Muscle of leg (tissue), 9 donors: ENCODE data around the gene KRT6B. TPM values are rescaled to one million over a fixed set of nuclear protein-coding genes. Genes with fewer than 3 reads are reported as not detected.

Source experiments
- polyA plus RNA-seq, 8 donors: library from polyadenylated mRNA; unstranded; fragments of 120-200 nt; gene quantifications; one replicate each; pipeline versions ENCODE4 v1.2.1 to v1.2.3, GENCODE V29; 2013; ENCODE audit warnings: inconsistent platforms in 1 of 8, low replicate concordance in 1 of 8; ENCODE audit not compliant: insufficient read length in 8 of 8, insufficient read depth in 1 of 8
- total RNA-seq: library from RNA; stranded (reverse); fragments of 120-200 nt; gene quantifications from one replicate; pipeline ENCODE4 v1.2.4, GENCODE V29; 2013

KRT6B gene
- total and polyA plus RNA-seq, 9 donors = 0.44 TPM; not detected in 8

Other genes with a start within 250 kb of the KRT6B start
- 0.31 TPM for gene KRT7, start 218.9 kb downstream of the KRT6B start, total RNA-seq
- gene KRT7, start 218.9 kb downstream of the KRT6B start, polyA plus RNA-seq = 1 to 10 TPM in 6 of 8 donors, under 1 TPM in 2; 0.70 to 7.1 (median 2.5) TPM
- 0.04 TPM for gene KRT86, start 177.5 kb downstream of the KRT6B start, total RNA-seq
- gene KRT86, start 177.5 kb downstream of the KRT6B start, polyA plus RNA-seq = under 1 TPM in 7 of 8 donors, not detected in 1; 0.07 to 0.34 (median 0.25) TPM
- gene KRT81, start 160.6 kb downstream of the KRT6B start, total RNA-seq = 0.04 TPM
- gene KRT81, start 160.6 kb downstream of the KRT6B start, polyA plus RNA-seq = under 1 TPM in 6 of 8 donors, not detected in 2; 0.06 to 0.22 (median 0.17) TPM
- not detected for gene KRT83, start 130.7 kb downstream of the KRT6B start, total RNA-seq
- not detected for gene KRT83, start 130.7 kb downstream of the KRT6B start, polyA plus RNA-seq
- not detected for gene KRT85, start 84.7 kb downstream of the KRT6B start, total RNA-seq
- not detected for gene KRT85, start 84.7 kb downstream of the KRT6B start, polyA plus RNA-seq
- gene KRT84, start 66.5 kb downstream of the KRT6B start, total RNA-seq = not detected
- not detected for gene KRT84, start 66.5 kb downstream of the KRT6B start, polyA plus RNA-seq
- gene KRT82, start 45.8 kb downstream of the KRT6B start, total RNA-seq = not detected
- gene KRT82, start 45.8 kb downstream of the KRT6B start, polyA plus RNA-seq = not detected
- gene KRT75, start 17.8 kb downstream of the KRT6B start, total RNA-seq = not detected
- not detected for gene KRT75, start 17.8 kb downstream of the KRT6B start, polyA plus RNA-seq
- not detected for gene KRT6C, start 21.7 kb upstream of the KRT6B start, total RNA-seq
- under 1 TPM in 1 of 8 donors, not detected in 7; 0.32 TPM for gene KRT6C, start 21.7 kb upstream of the KRT6B start, polyA plus RNA-seq
- not detected for gene KRT6A, start 41.1 kb upstream of the KRT6B start, total RNA-seq
- 10 to 100 TPM in 1 of 8 donors, under 1 TPM in 3, not detected in 4; 0.05 to 26.4 (median 0.63) TPM for gene KRT6A, start 41.1 kb upstream of the KRT6B start, polyA plus RNA-seq
- 0.66 TPM for gene KRT5, start 68.2 kb upstream of the KRT6B start, total RNA-seq
- gene KRT5, start 68.2 kb upstream of the KRT6B start, polyA plus RNA-seq = 100 to 1,000 TPM in 1 of 8 donors, 10 to 100 TPM in 1, 1 to 10 TPM in 1, under 1 TPM in 5; 0.21 to 383 (median 0.62) TPM
- not detected for gene KRT71, start 101.0 kb upstream of the KRT6B start, total RNA-seq
- gene KRT71, start 101.0 kb upstream of the KRT6B start, polyA plus RNA-seq = not detected
- gene KRT74, start 121.7 kb upstream of the KRT6B start, total RNA-seq = not detected
- gene KRT74, start 121.7 kb upstream of the KRT6B start, polyA plus RNA-seq = under 1 TPM in 1 of 8 donors, not detected in 7; 0.09 TPM
- not detected for gene KRT72, start 149.3 kb upstream of the KRT6B start, total RNA-seq
- gene KRT72, start 149.3 kb upstream of the KRT6B start, polyA plus RNA-seq = not detected
- gene KRT73, start 166.4 kb upstream of the KRT6B start, total RNA-seq = 0.09 TPM
- gene KRT73, start 166.4 kb upstream of the KRT6B start, polyA plus RNA-seq = under 1 TPM in 1 of 8 donors, not detected in 7; 0.12 TPM
- gene KRT2, start 200.1 kb upstream of the KRT6B start, total RNA-seq = not detected
- gene KRT2, start 200.1 kb upstream of the KRT6B start, polyA plus RNA-seq = under 1 TPM in 2 of 8 donors, not detected in 6; 0.11 to 0.18 TPM
- gene KRT1, start 228.3 kb upstream of the KRT6B start, total RNA-seq = 0.35 TPM
- 100 to 1,000 TPM in 1 of 8 donors, 10 to 100 TPM in 1, 1 to 10 TPM in 4, under 1 TPM in 2; 0.47 to 193 (median 1.9) TPM for gene KRT1, start 228.3 kb upstream of the KRT6B start, polyA plus RNA-seq